GM12873 (cell line): ENCODE data around the gene NDE1.
A peak's percentile ranks its signal among the peaks of the same experiment; 100 is the strongest.

Experiments used
- CTCF ChIP-seq: IDR thresholded peaks from 2 replicates; pipeline ENCODE4 v1.5.1; 2012; ENCODE audit warnings: low read depth, mild to moderate bottlenecking, moderate library complexity, low read length, control low read depth; ENCODE audit not compliant: insufficient read depth; ENCODE audit errors: missing control alignments

NDE1 gene

GRCh38 chr16:15635926-15636325 lies 14.1 kb upstream of the NDE1 start:
- no peak for TF ChIP-seq CTCF

- no peak for TF ChIP-seq CTCF
Measured at GRCh38 chr16:15636392-15636873, 13.6 kb upstream of the NDE1 start.

GRCh38 chr16:15639061-15639568 lies 10.9 kb upstream of the NDE1 start:
- no peak for TF ChIP-seq CTCF

- TF ChIP-seq CTCF, result no peak
Measured at GRCh38 chr16:15640966-15641365, 9.1 kb upstream of the NDE1 start.

GRCh38 chr16:15641753-15642556 lies 8.1 kb upstream of the NDE1 start:
- no peak for TF ChIP-seq CTCF

- TF ChIP-seq CTCF, result peak; percentile 55
Measured at GRCh38 chr16:15642557-15643047, 7.4 kb upstream of the NDE1 start.

GRCh38 chr16:15643048-15643945 lies 6.7 kb upstream of the NDE1 start, which contains the start of gene MARF1:
TSS of gene MARF1 (minus strand) at chr16:15643154. CDS start at chr16:15639233, 3,921 bp downstream.
- peak; percentile 48 for TF ChIP-seq CTCF
